ENCODE measurements around the gene XPO6.

- TF ChIP-seq CTCF (IDR thresholded peaks at IDR 0.05): no peak
- TF ChIP-seq POLR2A (IDR thresholded peaks at IDR 0.05): no peak
These were observed 36.0 kb downstream of the XPO6 start for GRCh38 chr16:28175715-28176114.
